GM13977 (cell line): ENCODE data around the gene DTNB.
"Not testable (repeated sequence)": the region's sequence is repeated elsewhere in the genome, so short reads cannot be mapped to it uniquely, and the experiment has no call there.

Experiments
- DNase-seq: peaks from one replicate; pipeline ENCODE4 v3.0.0; 2012; ENCODE audit warnings: low spot score
- in situ Hi-C: fragments of 300-500 bp; cut with MboI; formaldehyde crosslinking; loops from one replicate; pipeline ENCODE4 v1.12.0; 2022; ENCODE audit warnings: low sequenced_read_pairs, low pct_unique_long_range_greater_than_20kb, mixed read lengths, inconsistent platforms; ENCODE audit not compliant: unreplicated experiment
- TF ChIP-seq, protein P1 (sequence below): IDR thresholded peaks from 2 replicates; pipeline ENCODE4 v1.5.1; 2012; ENCODE audit warnings: mild to moderate bottlenecking, control low read depth; ENCODE audit not compliant: insufficient read depth; ENCODE audit errors: extremely low read depth, missing control alignments

The DTNB gene

GRCh38 chr2:25410370-25410769 is 263.0 kb downstream of the DTNB start:
- DNase-seq, result no peak
- in situ Hi-C loops, result no loop called here
- TF ChIP-seq, protein P1, sequence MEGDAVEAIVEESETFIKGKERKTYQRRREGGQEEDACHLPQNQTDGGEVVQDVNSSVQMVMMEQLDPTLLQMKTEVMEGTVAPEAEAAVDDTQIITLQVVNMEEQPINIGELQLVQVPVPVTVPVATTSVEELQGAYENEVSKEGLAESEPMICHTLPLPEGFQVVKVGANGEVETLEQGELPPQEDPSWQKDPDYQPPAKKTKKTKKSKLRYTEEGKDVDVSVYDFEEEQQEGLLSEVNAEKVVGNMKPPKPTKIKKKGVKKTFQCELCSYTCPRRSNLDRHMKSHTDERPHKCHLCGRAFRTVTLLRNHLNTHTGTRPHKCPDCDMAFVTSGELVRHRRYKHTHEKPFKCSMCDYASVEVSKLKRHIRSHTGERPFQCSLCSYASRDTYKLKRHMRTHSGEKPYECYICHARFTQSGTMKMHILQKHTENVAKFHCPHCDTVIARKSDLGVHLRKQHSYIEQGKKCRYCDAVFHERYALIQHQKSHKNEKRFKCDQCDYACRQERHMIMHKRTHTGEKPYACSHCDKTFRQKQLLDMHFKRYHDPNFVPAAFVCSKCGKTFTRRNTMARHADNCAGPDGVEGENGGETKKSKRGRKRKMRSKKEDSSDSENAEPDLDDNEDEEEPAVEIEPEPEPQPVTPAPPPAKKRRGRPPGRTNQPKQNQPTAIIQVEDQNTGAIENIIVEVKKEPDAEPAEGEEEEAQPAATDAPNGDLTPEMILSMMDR, result no peak

DNA sequence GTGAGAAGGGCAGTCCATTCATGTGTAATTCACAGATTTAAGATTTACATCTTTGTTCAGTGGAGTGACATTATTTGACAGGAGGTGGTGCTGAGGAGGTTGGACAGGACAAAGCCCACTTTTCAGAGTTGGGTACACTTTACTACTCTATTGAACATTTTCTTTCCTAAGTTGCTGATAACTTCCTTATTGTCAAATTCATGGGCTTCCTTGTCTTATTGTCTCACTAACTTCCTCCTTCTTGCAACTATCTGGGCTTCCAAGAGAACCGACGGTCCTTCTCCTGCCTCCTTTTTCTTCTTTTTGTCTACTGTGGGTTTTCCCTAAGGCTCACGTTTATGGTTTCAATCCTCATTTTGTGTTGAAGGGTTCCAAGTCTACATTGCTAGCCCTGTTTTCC is 263.9 kb downstream of the DTNB start:
- in situ Hi-C loops, result no loop called here
- TF ChIP-seq, protein P1, result no peak
- no peak for DNase-seq

GRCh38 chr2:25409044-25409443 is 264.3 kb downstream of the DTNB start:
- in situ Hi-C loops, result no loop called here
- TF ChIP-seq, protein P1, result no peak
- no peak for DNase-seq

DNA sequence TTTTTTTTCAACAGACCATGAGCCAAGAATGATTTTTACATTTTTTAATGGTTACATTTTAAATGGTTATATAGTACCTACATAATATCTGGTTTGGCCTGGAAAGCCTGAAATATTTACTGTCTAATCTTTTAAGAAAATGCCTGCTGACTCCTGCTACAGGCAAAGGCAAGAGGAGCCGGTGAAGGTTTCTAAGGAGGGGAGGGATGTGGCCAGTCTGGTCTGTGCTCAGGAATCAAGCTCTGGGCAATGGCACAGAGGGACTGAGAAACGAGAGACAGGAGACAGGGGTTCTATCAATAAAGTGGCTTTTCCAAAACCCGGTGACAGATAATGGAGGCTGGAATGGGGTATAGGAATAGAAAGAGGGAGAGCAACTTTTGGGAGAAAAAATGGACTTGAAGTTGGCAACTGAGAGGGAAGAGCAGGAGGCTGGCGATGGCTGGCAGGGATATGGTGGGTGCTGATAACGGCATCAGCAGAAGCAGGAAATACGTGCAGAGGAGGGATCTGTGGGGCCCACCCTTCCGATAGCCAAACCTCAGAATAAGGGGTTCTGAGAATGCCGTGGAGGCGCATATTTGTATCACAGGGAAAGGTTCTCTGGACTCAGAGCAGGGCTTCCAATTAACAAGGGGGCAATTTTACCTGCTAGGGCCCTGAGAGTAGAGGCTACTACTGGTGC is 267.6 kb downstream of the DTNB start:
- TF ChIP-seq, protein P1, result no peak
- no peak for DNase-seq
- in situ Hi-C loops, result no loop called here

DNA sequence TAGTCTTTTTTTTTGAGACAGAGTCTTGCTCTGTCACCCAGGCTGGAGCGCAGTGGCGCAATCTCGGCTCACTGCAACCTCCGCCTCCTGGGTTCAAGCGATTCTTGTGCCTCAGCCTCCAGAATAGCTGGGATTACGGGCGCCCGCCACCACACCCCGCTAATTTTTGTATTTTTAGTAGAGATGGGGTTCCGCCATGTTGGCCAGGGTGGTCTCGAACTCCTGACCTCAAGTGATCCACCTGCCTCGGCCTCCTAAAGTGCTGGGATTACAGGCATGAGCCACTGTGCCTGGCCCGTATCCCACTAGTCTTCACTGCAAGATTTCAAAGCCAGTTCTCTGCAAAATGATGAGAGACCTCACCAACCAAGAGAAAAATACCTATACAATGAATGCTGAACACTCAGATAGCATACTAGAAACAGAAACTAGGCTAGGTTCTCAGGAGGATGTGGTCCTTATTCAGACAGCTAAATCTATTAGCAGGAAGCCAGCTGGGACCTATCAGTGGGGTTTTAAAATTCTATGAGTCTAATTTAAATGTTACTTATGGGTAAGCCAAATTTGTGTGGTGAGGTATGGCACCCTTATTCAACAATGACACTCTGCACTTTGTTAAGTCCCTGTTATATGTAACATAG is 270.1 kb downstream of the DTNB start:
- in situ Hi-C loops, result not testable (repeated sequence)

DNA sequence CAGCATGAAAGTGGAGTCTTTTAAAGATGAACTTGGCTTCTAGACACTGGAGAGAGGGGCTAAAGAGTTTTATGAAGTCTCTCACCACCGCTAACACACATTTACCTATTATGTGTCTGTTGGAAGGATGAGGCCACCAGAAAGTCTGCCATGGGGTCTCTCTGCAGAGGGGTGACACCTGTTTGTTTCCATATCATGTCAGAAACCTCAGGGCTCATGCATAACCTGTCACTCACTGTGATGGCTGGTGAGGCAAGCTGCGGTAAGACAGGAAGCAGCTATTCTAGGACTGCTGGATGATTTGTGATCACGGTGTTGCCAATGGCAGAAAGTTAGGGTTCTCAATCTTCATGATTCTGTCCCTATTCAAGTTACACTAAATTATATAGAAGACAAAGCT is 270.9 kb downstream of the DTNB start:
- DNase-seq, result peak; percentile 50
- in situ Hi-C loops, result no loop called here
- TF ChIP-seq, protein P1, result no peak

More for the DNA sequence above, 270.1 kb downstream of the DTNB start:
- DNase-seq, result peak; percentile 73

DNA sequence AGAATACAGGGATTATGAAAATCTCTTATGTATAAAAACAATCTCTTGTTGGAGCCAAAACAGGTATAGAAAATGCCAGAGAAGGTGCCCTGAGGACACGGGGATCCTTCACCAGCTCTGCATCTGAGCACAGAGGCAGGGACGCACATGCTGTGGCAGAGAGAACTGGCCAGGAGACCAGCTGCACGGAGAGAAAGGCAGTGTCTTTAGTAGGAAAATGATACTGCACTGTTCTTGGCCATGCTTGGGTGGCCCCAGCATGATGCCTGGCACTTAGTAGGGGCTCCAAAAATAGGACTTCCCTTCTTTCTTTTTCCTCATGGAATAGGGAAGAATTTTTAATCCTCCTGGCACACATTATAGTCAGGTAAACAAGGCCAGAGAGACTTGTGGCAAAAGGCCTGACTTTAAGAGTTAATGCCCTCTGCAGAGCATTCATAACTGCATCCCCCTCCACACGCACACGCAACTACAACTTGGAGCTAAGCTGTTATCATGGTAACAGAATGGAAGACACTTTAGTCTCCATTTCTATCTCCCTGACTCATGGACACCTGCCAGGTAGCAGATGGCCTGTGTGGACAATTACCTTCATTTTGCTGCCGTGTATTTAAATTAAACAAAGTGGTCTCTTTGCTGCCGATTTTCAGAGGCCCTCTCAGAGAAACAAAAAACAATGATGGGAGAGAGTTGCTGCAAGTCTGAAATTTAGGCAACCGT is 271.9 kb downstream of the DTNB start:
- in situ Hi-C loops, result no loop called here
- DNase-seq, result no peak

More for the DNA sequence above, 271.9 kb downstream of the DTNB start:
- TF ChIP-seq, protein P1, result no peak
